RWPE2 (cell line): ENCODE results near the gene EPS8.
"Not testable (repeated sequence)": the region's sequence is repeated elsewhere in the genome, so short reads cannot be mapped to it uniquely, and the experiment has no call there.

ENCODE experiments used
- ATAC-seq: fragments of 200-7000 bp; cut with Tn5 transposase; 3 replicates; pipeline ENCODE4 v1.9.1; 2021; ENCODE audit warnings: low read depth
- DNase-seq: peaks from one replicate; pipeline ENCODE4 v3.0.0-alpha.2; 2020; ENCODE audit warnings: low spot score
- H3K27ac ChIP-seq: fragments of 450-650 bp; 2 replicates; pipeline ENCODE4 v1.5.1; 2017; ENCODE audit warnings: mild to moderate bottlenecking; ENCODE audit not compliant: poor library complexity, severe bottlenecking
- H3K27me3 ChIP-seq: fragments of 250-450 bp; sonication (Bioruptor Pico); 2 replicates; pipeline ENCODE4 v1.5.1; 2021; ENCODE audit warnings: mild to moderate bottlenecking, moderate library complexity; ENCODE audit not compliant: insufficient read depth, poor library complexity, severe bottlenecking
- H3K36me3 ChIP-seq: fragments of 250-450 bp; sonication (Bioruptor Pico); 2 replicates; pipeline ENCODE4 v1.5.1; 2020; ENCODE audit warnings: low read depth, mild to moderate bottlenecking, moderate library complexity
- H3K4me1 ChIP-seq: fragments of 250-450 bp; sonication (Bioruptor Pico); 2 replicates; pipeline ENCODE4 v1.5.1; 2021; ENCODE audit warnings: mild to moderate bottlenecking, moderate library complexity; ENCODE audit not compliant: insufficient read depth, poor library complexity, severe bottlenecking
- H3K4me3 ChIP-seq: fragments of 250-450 bp; sonication (Bioruptor Pico); 2 replicates; pipeline ENCODE4 v1.5.1; 2021; ENCODE audit warnings: mild to moderate bottlenecking, moderate library complexity; ENCODE audit not compliant: severe bottlenecking
- H3K9me3 ChIP-seq: fragments of 250-450 bp; sonication (Bioruptor Pico); 2 replicates; pipeline ENCODE4 v1.5.1; 2021; ENCODE audit warnings: mild to moderate bottlenecking, moderate library complexity; ENCODE audit not compliant: severe bottlenecking
- TF ChIP-seq, protein P1 (sequence below): fragments of 450-650 bp; IDR thresholded peaks from one replicate; pipeline ENCODE4 v1.5.1; 2017; ENCODE audit warnings: mild to moderate bottlenecking, moderate library complexity; ENCODE audit not compliant: poor library complexity, severe bottlenecking

EPS8 gene

DNA sequence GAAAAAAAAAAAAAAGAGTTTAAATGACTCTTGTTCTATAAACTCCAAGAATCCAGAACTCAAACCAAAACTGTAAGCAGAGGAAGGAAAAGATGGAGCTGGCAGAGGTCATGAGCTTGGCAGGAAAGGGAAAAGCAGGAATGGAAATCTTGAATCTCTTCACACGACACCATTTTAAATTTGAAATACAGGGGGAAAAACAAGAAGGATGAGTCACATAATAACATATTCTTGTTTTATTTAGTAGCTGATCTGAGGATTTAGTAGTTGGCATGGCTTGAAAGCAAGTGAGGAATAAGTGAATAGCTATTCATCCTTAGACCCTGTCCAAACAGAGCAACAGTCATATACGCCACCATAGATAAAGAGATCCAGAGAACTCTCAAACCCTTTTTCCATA is 35.0 kb downstream of the EPS8 start:
- DNase-seq (no peak), ATAC-seq (no peak)
- H3K27me3 ChIP-seq = no peaks in the 10 kb centered on the region
- H3K4me3 ChIP-seq = no peak overlapping the region
- H3K27ac ChIP-seq = no peak overlapping the region
- TF ChIP-seq, protein P1, sequence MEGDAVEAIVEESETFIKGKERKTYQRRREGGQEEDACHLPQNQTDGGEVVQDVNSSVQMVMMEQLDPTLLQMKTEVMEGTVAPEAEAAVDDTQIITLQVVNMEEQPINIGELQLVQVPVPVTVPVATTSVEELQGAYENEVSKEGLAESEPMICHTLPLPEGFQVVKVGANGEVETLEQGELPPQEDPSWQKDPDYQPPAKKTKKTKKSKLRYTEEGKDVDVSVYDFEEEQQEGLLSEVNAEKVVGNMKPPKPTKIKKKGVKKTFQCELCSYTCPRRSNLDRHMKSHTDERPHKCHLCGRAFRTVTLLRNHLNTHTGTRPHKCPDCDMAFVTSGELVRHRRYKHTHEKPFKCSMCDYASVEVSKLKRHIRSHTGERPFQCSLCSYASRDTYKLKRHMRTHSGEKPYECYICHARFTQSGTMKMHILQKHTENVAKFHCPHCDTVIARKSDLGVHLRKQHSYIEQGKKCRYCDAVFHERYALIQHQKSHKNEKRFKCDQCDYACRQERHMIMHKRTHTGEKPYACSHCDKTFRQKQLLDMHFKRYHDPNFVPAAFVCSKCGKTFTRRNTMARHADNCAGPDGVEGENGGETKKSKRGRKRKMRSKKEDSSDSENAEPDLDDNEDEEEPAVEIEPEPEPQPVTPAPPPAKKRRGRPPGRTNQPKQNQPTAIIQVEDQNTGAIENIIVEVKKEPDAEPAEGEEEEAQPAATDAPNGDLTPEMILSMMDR = no peak
- no peaks in the 10 kb centered on the region for H3K9me3 ChIP-seq
- H3K36me3 ChIP-seq = no peaks in the 10 kb centered on the region
- peaks cover 17% of the 10 kb centered on the region for H3K4me1 ChIP-seq

DNA sequence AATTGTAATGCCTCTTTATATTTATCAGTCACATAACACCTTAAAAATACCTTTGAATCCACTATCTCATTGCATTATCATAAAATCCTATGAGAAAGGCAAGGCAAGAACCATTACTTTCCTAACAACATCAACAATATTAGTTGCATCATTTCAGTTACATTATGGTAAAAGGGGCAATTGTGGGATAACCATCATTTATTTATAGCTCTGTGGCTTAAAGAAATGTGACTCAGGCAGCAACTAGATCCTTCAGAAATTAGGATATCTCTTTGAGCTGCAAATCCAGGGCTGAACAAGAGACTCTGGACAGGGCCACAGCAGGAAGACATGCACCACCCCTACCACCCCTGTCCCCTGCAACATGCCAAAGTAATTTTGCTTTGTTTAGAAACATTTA is 36.4 kb downstream of the EPS8 start:
- TF ChIP-seq, protein P1 = no peak
- no peak overlapping the region for H3K4me3 ChIP-seq
- H3K36me3 ChIP-seq = no peaks in the 10 kb centered on the region
- no peaks in the 10 kb centered on the region for H3K27me3 ChIP-seq
- H3K9me3 ChIP-seq = no peaks in the 10 kb centered on the region
- DNase-seq (no peak), ATAC-seq (no peak)
- H3K4me1 ChIP-seq = peaks cover 12% of the 10 kb centered on the region
- no peak overlapping the region for H3K27ac ChIP-seq

DNA sequence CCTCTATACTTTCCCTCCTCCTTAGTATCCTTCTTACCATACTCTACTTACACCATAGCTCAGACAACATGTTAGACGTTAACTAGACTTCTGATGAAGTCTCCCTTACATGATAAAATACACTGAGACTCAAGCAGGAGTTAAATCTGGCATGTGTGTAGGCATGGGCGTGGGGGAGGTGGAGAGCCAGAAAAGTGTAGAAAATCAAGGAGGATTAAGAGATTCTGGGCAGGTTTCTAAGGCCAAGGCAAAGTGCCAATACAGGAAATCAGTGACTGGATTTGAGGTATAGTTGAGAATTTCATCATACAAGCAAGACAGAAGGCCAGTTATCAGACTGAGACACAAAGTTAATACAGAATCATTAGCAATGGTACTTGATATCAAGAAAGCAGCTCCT is 37.4 kb downstream of the EPS8 start:
- TF ChIP-seq, protein P1 = no peak
- DNase-seq (no peak), ATAC-seq (no peak)
- Histone ChIP-seq H3K27me3 (no peaks in the 10 kb centered on the region), H3K4me1 (peaks cover 2% of the 10 kb centered on the region), H3K4me3 (no peak overlapping the region), H3K27ac (no peak overlapping the region), H3K9me3 (no peaks in the 10 kb centered on the region), H3K36me3 (no peaks in the 10 kb centered on the region)

DNA sequence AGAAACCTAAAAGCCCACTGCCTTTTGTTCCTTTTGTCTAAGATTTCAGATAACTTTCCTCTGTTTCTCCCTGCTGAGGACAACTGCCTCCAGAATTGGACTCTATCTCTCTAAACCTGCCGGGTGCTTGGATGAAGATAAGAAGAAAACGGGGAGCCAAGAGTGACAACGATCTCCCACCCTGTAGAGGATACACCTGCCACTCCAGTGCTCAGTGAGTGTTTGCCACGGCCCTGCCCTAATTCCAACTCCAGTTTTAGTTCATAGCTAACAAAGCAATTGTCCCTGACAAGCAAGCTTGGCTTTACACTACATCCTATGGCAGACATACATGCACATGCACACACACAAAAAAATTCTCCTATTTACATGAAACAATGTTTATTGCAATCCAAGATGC is 39.3 kb downstream of the EPS8 start:
- Histone ChIP-seq H3K27me3 (no peaks in the 10 kb centered on the region), H3K36me3 (no peaks in the 10 kb centered on the region), H3K27ac (no peak overlapping the region), H3K4me1 (no peaks in the 10 kb centered on the region), H3K9me3 (no peaks in the 10 kb centered on the region), H3K4me3 (no peak overlapping the region)
- TF ChIP-seq, protein P1 = no peak
- DNase-seq = no peak
- ATAC-seq = no peak

DNA sequence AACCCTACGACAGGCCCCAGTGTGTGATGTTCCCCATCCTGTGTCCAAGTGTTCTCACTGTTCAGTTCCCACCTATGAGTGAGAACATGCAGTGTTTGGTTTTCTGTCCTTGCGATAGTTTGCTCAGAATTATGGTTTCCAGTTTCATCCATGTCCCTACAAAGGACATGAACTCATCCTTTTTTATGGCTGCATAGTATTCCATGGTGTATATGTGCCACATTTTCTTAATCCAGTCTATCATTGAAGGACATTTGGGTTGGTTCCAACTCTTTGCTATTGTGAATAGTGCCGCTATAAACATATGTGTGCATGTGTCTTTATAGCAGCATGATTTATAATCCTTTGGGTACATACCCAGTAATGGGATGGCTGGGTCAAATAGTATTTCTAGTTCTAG is 47.3 kb downstream of the EPS8 start:
- not testable (repeated sequence) for H3K9me3 ChIP-seq, H3K4me1 ChIP-seq, H3K27me3 ChIP-seq, DNase-seq, H3K27ac ChIP-seq, H3K36me3 ChIP-seq, ATAC-seq, H3K4me3 ChIP-seq
